IMR-90 (cell line): ENCODE results near the gene PPP3CB. TPM values are rescaled to one million over a fixed set of nuclear protein-coding genes. Genes with fewer than 3 reads are reported as not detected.
A peak's percentile ranks its signal among the peaks of the same experiment; 100 is the strongest.

Experiments
- ATAC-seq: fragments of 200-7000 bp; cut with Tn5 transposase; 2 replicates; pipeline ENCODE4 v1.9.1; 2020; ENCODE audit warnings: low read depth, mild to moderate bottlenecking, moderate library complexity
- BruUV-seq: library from RNA; stranded (reverse); fragments of 400-500 nt; replicated peaks from 2 replicates; lab custom pipeline; 2021; lab: Mats Ljungman, UMichigan
- CTCF ChIA-PET: fragments of 300-600 bp; formaldehyde crosslinking; extraction: SDS; loops from one replicate; lab custom pipeline; 2021; ENCODE audit warnings: antibody characterized with exemption; lab: Yijun Ruan, JAX
- POLR2A ChIA-PET: fragments of 300-600 bp; sonication (Branson Sonifier 250); formaldehyde crosslinking; loops from one replicate; lab custom pipeline; 2022; ENCODE audit warnings: antibody characterized with exemption; ENCODE audit not compliant: unreplicated experiment; lab: Charles Lee
- DNase-seq: peaks from one replicate; pipeline ENCODE4 v3.0.0; 2013
- H2AFZ ChIP-seq: replicated peaks from 2 replicates; pipeline ENCODE3; 2013; ENCODE audit warnings: low read length, mild to moderate bottlenecking; ENCODE audit not compliant: poor library complexity
- H2AK5ac ChIP-seq: 2 replicates; pipeline ENCODE4 v1.6.1; 2013; ENCODE audit warnings: low read depth, low read length, inconsistent platforms
- H2AK9ac ChIP-seq: replicated peaks from 2 replicates; pipeline ENCODE3; 2013; ENCODE audit warnings: mild to moderate bottlenecking, low read depth, low read length, moderate library complexity; ENCODE audit not compliant: poor library complexity
- H2BK120ac ChIP-seq: 2 replicates; pipeline ENCODE4 v1.6.1; 2013; ENCODE audit warnings: low read depth, low read length, inconsistent platforms
- H2BK15ac ChIP-seq: 3 replicates; pipeline ENCODE4 v1.6.1; 2013; ENCODE audit warnings: low read depth, low read length, inconsistent platforms
- H2BK20ac ChIP-seq: 2 replicates; pipeline ENCODE4 v1.6.1; 2013; ENCODE audit warnings: low read depth, mild to moderate bottlenecking, inconsistent platforms, low read length, moderate library complexity
- H2BK5ac ChIP-seq: 2 replicates; pipeline ENCODE4 v1.6.1; 2013; ENCODE audit warnings: mild to moderate bottlenecking, low read depth, low read length, inconsistent platforms; ENCODE audit not compliant: poor library complexity, severe bottlenecking
- H3K14ac ChIP-seq: replicated peaks from 2 replicates; pipeline ENCODE4 v1.6.1; 2013; ENCODE audit warnings: low read depth, low read length, inconsistent platforms
- H3K18ac ChIP-seq: 2 replicates; pipeline ENCODE4 v1.6.1; 2013; ENCODE audit warnings: low read depth, low read length, control low read depth
- H3K23ac ChIP-seq: 2 replicates; pipeline ENCODE4 v1.6.1; 2013; ENCODE audit warnings: low read depth, low read length, inconsistent platforms
- H3K27ac ChIP-seq: 2 replicates; pipeline ENCODE4 v1.5.1; 2013; ENCODE audit warnings: mild to moderate bottlenecking, control low read depth, low read length; ENCODE audit not compliant: insufficient read depth
- H3K27me3 ChIP-seq: 2 replicates; pipeline ENCODE4 v1.6.1; 2013; ENCODE audit warnings: low read length; ENCODE audit not compliant: control insufficient read depth, insufficient read depth
- H3K36me3 ChIP-seq: 2 replicates; pipeline ENCODE4 v1.6.1; 2013; ENCODE audit warnings: low read length, mixed read lengths; ENCODE audit not compliant: control insufficient read depth, insufficient read depth
- H3K4ac ChIP-seq: 2 replicates; pipeline ENCODE4 v1.6.1; 2013; ENCODE audit warnings: low read depth, low read length, inconsistent platforms
- H3K4me1 ChIP-seq: 2 replicates; pipeline ENCODE4 v1.6.1; 2013; ENCODE audit warnings: low read length, mixed read lengths; ENCODE audit not compliant: control insufficient read depth, insufficient read depth
- H3K4me2 ChIP-seq: 2 replicates; pipeline ENCODE4 v1.6.1; 2013; ENCODE audit warnings: low read depth, mild to moderate bottlenecking, control low read depth, low read length, moderate library complexity
- H3K4me3 ChIP-seq: 2 replicates; pipeline ENCODE4 v1.5.1; 2013; ENCODE audit warnings: low read depth, mild to moderate bottlenecking, control low read depth, low read length, moderate library complexity; ENCODE audit not compliant: insufficient read depth
- H3K56ac ChIP-seq: 2 replicates; pipeline ENCODE4 v1.6.1; 2013; ENCODE audit warnings: low read length, inconsistent platforms; ENCODE audit not compliant: insufficient read depth; ENCODE audit errors: extremely low read depth
- H3K79me1 ChIP-seq, 2 experiments: 2 replicates each; pipeline ENCODE4 v1.6.1; 2013; ENCODE audit warnings: low read length in 2 of 2, inconsistent platforms in 1 of 2, low read depth in 1 of 2
- H3K9ac ChIP-seq: 2 replicates; pipeline ENCODE4 v1.6.1; 2013; ENCODE audit warnings: low read depth, low read length, control low read depth
- H3K9me1 ChIP-seq: 2 replicates; pipeline ENCODE4 v1.6.1; 2013; ENCODE audit warnings: low read length, inconsistent platforms; ENCODE audit not compliant: insufficient read depth
- H3K9me3 ChIP-seq: 2 replicates; pipeline ENCODE4 v1.6.1; 2013; ENCODE audit warnings: low read length; ENCODE audit not compliant: control insufficient read depth, insufficient read depth
- H4K20me1 ChIP-seq: 2 replicates; pipeline ENCODE4 v1.6.1; 2013; ENCODE audit warnings: low read length, inconsistent platforms; ENCODE audit not compliant: insufficient read depth
- H4K5ac ChIP-seq: 2 replicates; pipeline ENCODE4 v1.6.1; 2013; ENCODE audit warnings: mild to moderate bottlenecking, low read depth, low read length, control low read depth
- H4K8ac ChIP-seq, 2 experiments: 2 replicates each; pipeline ENCODE4 v1.6.1; 2013; ENCODE audit warnings: low read depth in 2 of 2, low read length in 2 of 2, control low read depth in 1 of 2, inconsistent platforms in 1 of 2
- H4K91ac ChIP-seq: 2 replicates; pipeline ENCODE4 v1.6.1; 2013; ENCODE audit warnings: low read depth, low read length, inconsistent platforms; ENCODE audit not compliant: insufficient read depth
- CHD1 ChIP-seq: IDR thresholded peaks from 2 replicates; pipeline ENCODE4 v1.6.1; 2012; ENCODE audit warnings: low read depth, low read length, improper control_type of control experiment
- FOS ChIP-seq: fragments of 150-350 bp; IDR thresholded peaks from 2 replicates; pipeline ENCODE4 v1.6.1; 2016; ENCODE audit warnings: low read depth, low read length
- MAFK ChIP-seq: IDR thresholded peaks from 2 replicates; pipeline ENCODE4 v1.6.1; 2012; ENCODE audit warnings: low read depth, low read length, improper control_type of control experiment
- MAZ ChIP-seq: IDR thresholded peaks from 2 replicates; pipeline ENCODE4 v1.6.1; 2012; ENCODE audit warnings: low read depth, mild to moderate bottlenecking, low read length, improper control_type of control experiment, moderate library complexity, borderline replicate concordance
- MXI1 ChIP-seq: IDR thresholded peaks from 2 replicates; pipeline ENCODE4 v1.6.1; 2012; ENCODE audit warnings: low read depth, mild to moderate bottlenecking, low read length, moderate library complexity, borderline replicate concordance
- NFE2L2 ChIP-seq: fragments of 150-350 bp; IDR thresholded peaks from 2 replicates; pipeline ENCODE4 v1.6.1; 2016; ENCODE audit warnings: low read depth, mild to moderate bottlenecking, low read length
- POLR2A ChIP-seq: IDR thresholded peaks from 2 replicates; pipeline ENCODE4 v1.6.1; 2012; ENCODE audit warnings: mild to moderate bottlenecking, low read depth, low read length
- RAD21 ChIP-seq: IDR thresholded peaks from 2 replicates; pipeline ENCODE4 v1.6.1; 2012; ENCODE audit warnings: low read length, improper control_type of control experiment
- RCOR1 ChIP-seq: IDR thresholded peaks from 2 replicates; pipeline ENCODE4 v1.6.1; 2012; ENCODE audit warnings: mild to moderate bottlenecking, low read length, improper control_type of control experiment; ENCODE audit not compliant: insufficient replicate concordance
- RFX5 ChIP-seq: IDR thresholded peaks from 2 replicates; pipeline ENCODE4 v1.8.0; 2012; ENCODE audit warnings: low read depth, mild to moderate bottlenecking, low read length, moderate library complexity
- SMC3 ChIP-seq: fragments of 150-350 bp; IDR thresholded peaks from 2 replicates; pipeline ENCODE4 v1.6.1; 2016; ENCODE audit warnings: low read depth, mild to moderate bottlenecking, antibody characterized with exemption, low read length, moderate library complexity
- WGBS, 2 experiments: methylation state at CpG; one replicate each; pipeline versions ENCODE4 v1.1.5 to v1.1.7; 2013; ENCODE audit warnings: missing lambda C conversion rate in 2 of 2; ENCODE audit not compliant: insufficient read length in 1 of 2; ENCODE audit errors: extremely low coverage in 2 of 2; 5-methylcytosine and 5-hydroxymethylcytosine counted together
- dilution Hi-C: fragments of 300-500 bp; cut with HindIII; formaldehyde crosslinking; loops from one replicate; pipeline ENCODE4 v1.14.3; 2018; ENCODE audit warnings: low sequenced_read_pairs; ENCODE audit not compliant: unreplicated experiment
- in situ Hi-C: fragments of 300-500 bp; cut with MboI; formaldehyde crosslinking; loops from 3 replicates; pipeline ENCODE4 v1.14.3; 2019; ENCODE audit warnings: low sequenced_read_pairs, inconsistent platforms, mixed read lengths
- intact Hi-C: fragments of 100-400 bp; cut with micrococcal nuclease; formaldehyde crosslinking; loops from 2 replicates; pipeline ENCODE4 v1.10.0; 2022
- polyA plus RNA-seq, 3 experiments: library from polyadenylated mRNA; depleted of rRNA; stranded (reverse); fragments of >200 nt; gene quantifications; 2 replicates each; pipeline ENCODE4 v1.2.3, GENCODE V29; 2012; ENCODE audit warnings: low replicate concordance in 1 of 3
- total RNA-seq: library from RNA; depleted of rRNA; stranded (reverse); fragments of >200 nt; gene quantifications from 2 replicates; pipeline ENCODE4 v1.2.3, GENCODE V29; 2012
- TF ChIP-seq, protein P1 (sequence below): fragments of 150-350 bp; IDR thresholded peaks from 2 replicates; pipeline ENCODE4 v1.6.1; 2016; ENCODE audit warnings: low read depth, mild to moderate bottlenecking, low read length, moderate library complexity, borderline replicate concordance
- TF ChIP-seq, protein P2 (sequence below): fragments of 150-350 bp; IDR thresholded peaks from 2 replicates; pipeline ENCODE4 v1.6.1; 2017; ENCODE audit warnings: mild to moderate bottlenecking, antibody characterized with exemption, low read length, low read depth

Gene PPP3CB
- total and polyA plus RNA-seq, 2 of the 4 experiments (the other 2 are of a cell fraction) = 22.9 to 36.4 TPM

DNA sequence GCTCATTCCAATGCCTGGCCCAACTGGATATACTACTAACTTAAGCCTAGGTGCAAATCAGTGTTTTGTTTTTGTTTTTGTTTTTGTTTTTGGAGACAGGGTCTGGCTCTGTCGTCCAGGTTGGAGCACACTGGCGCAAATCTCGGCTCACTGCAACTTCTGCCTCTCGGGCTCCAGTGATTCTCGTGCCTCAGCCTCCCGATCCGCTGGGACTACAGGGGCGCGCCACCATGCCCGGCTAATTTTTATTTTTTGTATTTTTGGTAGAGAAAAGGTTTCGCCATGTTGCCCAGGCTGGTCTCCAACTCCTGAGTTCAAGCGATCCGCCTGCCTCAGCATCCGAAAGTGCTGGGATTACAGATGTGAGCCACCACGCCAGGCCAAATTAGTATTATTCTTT, 1.6 kb downstream of the PPP3CB start:
- H3K56ac ChIP-seq = no peak overlapping the region
- H2BK120ac ChIP-seq = peak overlapping the region; percentile 39; the same call in 1 of the 2 replicates
- peak overlapping the region; percentile 67 for H4K5ac ChIP-seq
- H4K20me1 ChIP-seq = peaks cover 6% of the 10 kb centered on the region; the same call in 1 of the 2 replicates
- H4K91ac ChIP-seq = peak overlapping the region; percentile 57
- no peak overlapping the region for H2BK20ac ChIP-seq
- H3K14ac ChIP-seq = peak overlapping the region; percentile 36; the same call in 1 of the 2 replicates
- 95% methylated on average over 9 of the region's 15 CpGs; no CpG with 5 or more reads in 1 of the 2 experiments for WGBS, 2 experiments
- H3K4me3 ChIP-seq = 0 out of 2 replicates have a peak overlapping the region, but pooled peaks have one; percentile 4
- H2BK15ac ChIP-seq = no peak overlapping the region
- peak overlapping the region; percentile 79 for H2AK5ac ChIP-seq
- peak overlapping the region; percentile 84 for H3K4me2 ChIP-seq
- ATAC-seq (no peak), DNase-seq (no peak)
- peak overlapping the region; percentile 22 to 60; a peak in 3 of 4 replicates for H4K8ac ChIP-seq
- BruUV-seq = no TSS peak
- peaks cover 7% of the 10 kb centered on the region; the same call in 1 of the 2 replicates for H3K4me1 ChIP-seq
- H3K36me3 ChIP-seq = peaks cover 1% of the 10 kb centered on the region; the same call in 1 of the 2 replicates
- dilution Hi-C loops = no loop called here
- H2BK5ac ChIP-seq = peak overlapping the region; percentile 59
- TF ChIP-seq RCOR1 (no peak), CHD1 (no peak), MXI1 (no peak), NFE2L2 (no peak), RAD21 (no peak), RFX5 (no peak), FOS (no peak), SMC3 (no peak), MAFK (no peak), MAZ (no peak), POLR2A (no peak)
- TF ChIP-seq, protein P1, sequence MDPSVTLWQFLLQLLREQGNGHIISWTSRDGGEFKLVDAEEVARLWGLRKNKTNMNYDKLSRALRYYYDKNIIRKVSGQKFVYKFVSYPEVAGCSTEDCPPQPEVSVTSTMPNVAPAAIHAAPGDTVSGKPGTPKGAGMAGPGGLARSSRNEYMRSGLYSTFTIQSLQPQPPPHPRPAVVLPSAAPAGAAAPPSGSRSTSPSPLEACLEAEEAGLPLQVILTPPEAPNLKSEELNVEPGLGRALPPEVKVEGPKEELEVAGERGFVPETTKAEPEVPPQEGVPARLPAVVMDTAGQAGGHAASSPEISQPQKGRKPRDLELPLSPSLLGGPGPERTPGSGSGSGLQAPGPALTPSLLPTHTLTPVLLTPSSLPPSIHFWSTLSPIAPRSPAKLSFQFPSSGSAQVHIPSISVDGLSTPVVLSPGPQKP = no peak
- TF ChIP-seq, protein P2, sequence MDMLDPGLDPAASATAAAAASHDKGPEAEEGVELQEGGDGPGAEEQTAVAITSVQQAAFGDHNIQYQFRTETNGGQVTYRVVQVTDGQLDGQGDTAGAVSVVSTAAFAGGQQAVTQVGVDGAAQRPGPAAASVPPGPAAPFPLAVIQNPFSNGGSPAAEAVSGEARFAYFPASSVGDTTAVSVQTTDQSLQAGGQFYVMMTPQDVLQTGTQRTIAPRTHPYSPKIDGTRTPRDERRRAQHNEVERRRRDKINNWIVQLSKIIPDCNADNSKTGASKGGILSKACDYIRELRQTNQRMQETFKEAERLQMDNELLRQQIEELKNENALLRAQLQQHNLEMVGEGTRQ = no peak
- no peaks in the 10 kb centered on the region for H3K9me3 ChIP-seq
- no peak overlapping the region for H2AK9ac ChIP-seq
- peak overlapping the region; percentile 5; the same call in 1 of the 2 replicates for H3K18ac ChIP-seq
- peak overlapping the region; percentile 50 for H3K27ac ChIP-seq
- in situ Hi-C loops = no loop called here
- intact Hi-C loops = loop anchor here (10.0 kb wide), 1 partner anchor 239 kb away; the partner anchor contains the start of gene MRPS16
- peaks cover 14 to 42% of the 10 kb centered on the region in 2 experiments for H3K79me1 ChIP-seq
- H3K9ac ChIP-seq = 0 out of 2 replicates have a peak overlapping the region, but pooled peaks have one; percentile 16
- H3K4ac ChIP-seq = peak overlapping the region; percentile 78
- H3K23ac ChIP-seq = peak overlapping the region; percentile 2; the same call in 1 of the 2 replicates
- H3K9me1 ChIP-seq = peaks cover 6% of the 10 kb centered on the region; the same call in 1 of the 2 replicates
- no peak overlapping the region for H2AFZ ChIP-seq
- no peaks in the 10 kb centered on the region for H3K27me3 ChIP-seq
- ChIA-PET CTCF (no interaction called here), POLR2A (no interaction called here)
